ENCODE results near the gene GMDS. TPM values are rescaled to one million over a fixed set of nuclear protein-coding genes. Genes with fewer than 3 reads are reported as not detected.
A peak's percentile ranks its signal among the peaks of the same experiment; 100 is the strongest.

The GMDS gene
- total RNA-seq, 1 experiment from 2014 or later, result 27.6 TPM

- H3K27me3 ChIP-seq (ENCODE audit: insufficient read depth, low read length), result no peaks in the 10 kb centered on the region
- no peak overlapping the region for H3T11ph ChIP-seq (ENCODE audit: low read length)
- no peak overlapping the region for H2BK15ac ChIP-seq (ENCODE audit: low read depth, low read length)
- H4K8ac ChIP-seq (replicated peaks; ENCODE audit: insufficient read length, low read depth, low read length), result no peak overlapping the region
- no peak overlapping the region for H2AFZ ChIP-seq (ENCODE audit: low read length)
- peaks cover 2 to 9% of the 10 kb centered on the region in 2 experiments; a peak in 3 of 4 replicates for H3K4me1 Mint-ChIP-seq
- H2BK5ac ChIP-seq (ENCODE audit: insufficient read length, low read length), result no peak overlapping the region
- no peak overlapping the region for H4K91ac ChIP-seq (ENCODE audit: insufficient read length, low read depth, low read length)
- H3K36me3 Mint-ChIP-seq (ENCODE audit: insufficient read depth in 1 of 3, low read depth in 3 of 3), result no peaks in the 10 kb centered on the region
- H3K4me1 ChIP-seq (ENCODE audit: insufficient read depth, low read length), result no peaks in the 10 kb centered on the region
- H2BK120ac ChIP-seq (ENCODE audit: low read depth, low read length, poor library complexity, severe bottlenecking), result no peak overlapping the region
- H3K56ac ChIP-seq (ENCODE audit: insufficient read length, low read depth, low read length), result no peak overlapping the region
- H2AK5ac ChIP-seq (ENCODE audit: insufficient read length, low read length), result no peak overlapping the region
- no peak overlapping the region for H3K18ac ChIP-seq (ENCODE audit: insufficient read length, low read depth, low read length)
- no peak overlapping the region; a peak in 1 of 7 replicates for H3K27ac Mint-ChIP-seq
- no peaks in the 10 kb centered on the region for H3K79me1 ChIP-seq (ENCODE audit: insufficient read depth, low read depth, low read length, poor library complexity, severe bottlenecking)
- H3K9ac ChIP-seq (ENCODE audit: extremely low read depth, insufficient read length, low read length), result no peak overlapping the region
- no peak overlapping the region for H3K27ac ChIP-seq (ENCODE audit: insufficient read length, low read depth, low read length)
- no peaks in the 10 kb centered on the region for H3K23me2 ChIP-seq (ENCODE audit: insufficient read length, low read depth, low read length, poor library complexity, severe bottlenecking)
- no peak overlapping the region for H2BK12ac ChIP-seq (ENCODE audit: insufficient read length, low read depth, low read length)
- H4K20me1 ChIP-seq (ENCODE audit: control insufficient read depth, insufficient read depth, insufficient read length), result no peaks in the 10 kb centered on the region
- no peak overlapping the region for H3K23ac ChIP-seq (ENCODE audit: insufficient read length, low read depth, low read length)
- no peak for DNase-seq
- H2BK20ac ChIP-seq (ENCODE audit: low read depth, low read length, poor library complexity, severe bottlenecking), result no peak overlapping the region
- H3K4me2 ChIP-seq (ENCODE audit: insufficient read depth, insufficient read length, low read length), result no peak overlapping the region
- no peaks in the 10 kb centered on the region for H3K27me3 Mint-ChIP-seq (ENCODE audit: low read depth)
- no peaks in the 10 kb centered on the region for H3K9me3 ChIP-seq (ENCODE audit: control insufficient read depth, low read depth, low read length)
- no peaks in the 10 kb centered on the region; the same call in 1 of the 2 replicates for H3K79me2 ChIP-seq (ENCODE audit: insufficient read depth, low read length)
- peak; percentile 75 for TF ChIP-seq CTCF (conservative IDR thresholded peaks at IDR 0.05)
- H3K9me3 Mint-ChIP-seq, result no peaks in the 10 kb centered on the region
- no peak overlapping the region for H3K4me3 Mint-ChIP-seq
- no peak overlapping the region for H3K4ac ChIP-seq (ENCODE audit: low read depth, low read length)
- no peak overlapping the region for H4K5ac ChIP-seq (ENCODE audit: insufficient read length, low read depth, low read length)
- H3K14ac ChIP-seq (ENCODE audit: insufficient read depth, low read length), result no peak overlapping the region
- WGBS (ENCODE audit: extremely low coverage, insufficient read length, low lambda C conversion rate), result no CpG with 5 or more reads among the region's 11 CpGs
Observed at GRCh38 chr6:1893470-1894130, 351.8 kb downstream of the GMDS start.
